Ectodermal cell (in vitro differentiated cells): ENCODE measurements around the gene DEGS2.

Experiments used
- H3K27ac ChIP-seq: 2 replicates; pipeline ENCODE4 v1.7.0; 2013; ENCODE audit warnings: mild to moderate bottlenecking, low read depth, low read length; ENCODE audit not compliant: insufficient read depth, poor library complexity, severe bottlenecking
- H3K27me3 ChIP-seq: 2 replicates; pipeline ENCODE4 v1.7.0; 2013; ENCODE audit warnings: mild to moderate bottlenecking, low read length; ENCODE audit not compliant: insufficient read depth, control insufficient read depth, poor library complexity, severe bottlenecking
- H3K36me3 ChIP-seq: one replicate; pipeline ENCODE4 v1.7.0; 2013; ENCODE audit warnings: low read length; ENCODE audit not compliant: control insufficient read depth, insufficient read depth
- H3K4me1 ChIP-seq: one replicate; pipeline ENCODE4 v1.7.0; 2013; ENCODE audit warnings: low read length; ENCODE audit not compliant: control insufficient read depth, insufficient read depth
- H3K4me3 ChIP-seq: 2 replicates; pipeline ENCODE4 v1.7.0; 2013; ENCODE audit warnings: low read depth, low read length, control low read depth; ENCODE audit not compliant: insufficient read depth
- H3K9me3 ChIP-seq: 2 replicates; pipeline ENCODE4 v1.7.0; 2013; ENCODE audit warnings: mild to moderate bottlenecking, low read length, moderate library complexity; ENCODE audit not compliant: control insufficient read depth
- WGBS, 2 experiments: methylation state at CpG; one replicate each; pipeline ENCODE4 v1.1.7; 2013; ENCODE audit warnings: missing lambda C conversion rate in 2 of 2; 5-methylcytosine and 5-hydroxymethylcytosine counted together

Gene DEGS2

DNA sequence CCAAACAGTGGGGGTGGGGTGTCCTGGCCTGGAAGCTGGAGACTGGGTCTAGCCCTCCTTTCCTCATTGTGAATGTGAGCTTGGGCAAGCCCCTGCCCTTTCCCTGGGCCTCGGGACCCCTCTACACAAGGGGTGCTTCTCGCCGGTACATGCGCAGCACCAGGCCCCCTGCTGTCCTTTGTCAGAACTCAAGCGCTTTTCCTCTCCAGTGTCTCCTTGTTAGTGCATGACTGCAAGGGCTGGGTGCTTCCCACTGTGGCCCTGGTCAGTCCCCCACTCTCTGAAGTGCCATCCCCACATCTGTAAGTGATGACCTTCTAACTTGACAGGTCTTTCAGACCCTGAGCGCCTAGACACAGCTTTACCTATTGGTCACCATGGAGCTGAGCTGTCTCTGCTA lies 44.2 kb downstream of the DEGS2 start:
- H3K4me3 ChIP-seq: no peak overlapping the region
- H3K9me3 ChIP-seq: no peaks in the 10 kb centered on the region
- H3K36me3 ChIP-seq: no peaks in the 10 kb centered on the region
- peaks cover 7% of the 10 kb centered on the region for H3K4me1 ChIP-seq
- H3K27ac ChIP-seq: no peak overlapping the region
- 85 to 87% methylated on average over 6 of the region's 6 CpGs for WGBS, 2 experiments
- no peaks in the 10 kb centered on the region for H3K27me3 ChIP-seq

DNA sequence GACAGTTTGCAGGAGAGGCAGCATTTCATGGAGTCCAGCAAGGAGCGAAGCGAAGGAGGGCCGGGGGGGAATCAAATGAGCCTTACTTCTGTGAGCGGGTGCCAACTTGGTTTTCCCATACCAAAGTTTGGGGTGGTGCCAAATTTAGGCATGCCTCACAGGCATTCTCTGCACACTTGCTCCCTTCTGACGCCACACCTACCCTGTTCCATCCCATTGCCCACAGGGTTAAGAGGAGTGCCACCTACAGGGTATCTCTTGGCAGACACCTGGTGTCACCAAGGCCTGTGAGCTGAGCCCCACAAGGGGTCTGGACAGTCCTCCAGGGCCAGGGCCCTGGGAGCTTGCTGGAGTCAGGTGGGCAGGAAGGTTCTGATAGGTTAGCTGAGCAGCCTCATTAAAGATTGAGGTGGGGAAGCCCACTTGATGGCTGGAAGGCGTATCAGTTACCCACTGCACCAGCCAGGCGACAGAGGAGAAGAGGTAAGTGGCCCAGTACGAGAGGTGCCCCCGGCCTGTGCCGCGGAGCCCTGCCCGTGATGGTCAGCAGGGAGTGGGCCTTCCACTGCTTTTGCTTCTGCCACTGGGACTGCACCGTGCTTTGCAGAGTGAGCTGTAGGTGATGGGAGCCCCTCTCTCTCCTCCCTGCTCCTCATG lies 45.2 kb downstream of the DEGS2 start:
- H3K9me3 ChIP-seq: no peaks in the 10 kb centered on the region
- H3K27ac ChIP-seq: no peak overlapping the region
- H3K36me3 ChIP-seq: no peaks in the 10 kb centered on the region
- H3K4me1 ChIP-seq: peaks cover 7% of the 10 kb centered on the region
- 93 to 95% methylated on average over 13 of the region's 13 CpGs for WGBS, 2 experiments
- no peak overlapping the region for H3K4me3 ChIP-seq
- no peaks in the 10 kb centered on the region for H3K27me3 ChIP-seq

DNA sequence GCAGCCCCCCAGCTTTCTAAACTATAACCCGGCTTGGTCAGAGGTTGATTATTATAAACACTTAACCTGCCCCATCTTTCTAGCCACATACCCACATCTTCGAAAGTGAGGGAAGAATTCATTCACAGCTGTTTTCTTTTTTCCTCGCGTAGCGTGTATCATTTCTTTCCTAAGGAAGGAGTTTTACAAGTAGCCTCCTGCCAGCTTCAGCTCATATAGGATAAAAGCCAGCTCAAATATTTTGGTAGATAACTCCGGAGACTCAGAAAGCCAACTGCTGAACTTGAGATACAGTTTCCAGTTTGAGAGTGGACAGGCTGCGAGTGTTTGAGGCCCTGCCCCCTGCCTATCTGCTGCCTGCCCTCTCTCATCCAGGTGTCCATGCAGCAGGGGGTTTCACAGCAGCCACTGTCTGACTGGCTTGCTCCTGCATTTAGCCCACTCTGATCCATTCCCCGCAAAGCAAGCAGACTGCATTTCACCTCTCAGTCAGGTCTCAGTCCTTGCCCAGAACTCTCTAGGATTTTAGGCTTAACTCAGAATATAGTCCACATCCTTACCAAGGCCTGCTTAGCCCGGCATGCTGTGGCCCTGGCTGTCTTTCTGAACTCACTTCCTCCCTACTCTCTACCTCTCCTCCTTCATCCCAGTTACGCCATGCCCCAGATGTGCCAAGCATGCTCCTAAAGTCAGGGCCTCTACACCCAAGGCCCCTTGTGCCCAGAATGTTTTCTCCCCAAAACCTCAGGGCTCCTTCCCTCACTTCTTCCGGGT lies 47.3 kb downstream of the DEGS2 start:
- 94 to 95% methylated on average over 11 of the region's 11 CpGs for WGBS, 2 experiments
- Histone ChIP-seq H3K4me1 (peaks cover 7% of the 10 kb centered on the region), H3K36me3 (no peaks in the 10 kb centered on the region)

DNA sequence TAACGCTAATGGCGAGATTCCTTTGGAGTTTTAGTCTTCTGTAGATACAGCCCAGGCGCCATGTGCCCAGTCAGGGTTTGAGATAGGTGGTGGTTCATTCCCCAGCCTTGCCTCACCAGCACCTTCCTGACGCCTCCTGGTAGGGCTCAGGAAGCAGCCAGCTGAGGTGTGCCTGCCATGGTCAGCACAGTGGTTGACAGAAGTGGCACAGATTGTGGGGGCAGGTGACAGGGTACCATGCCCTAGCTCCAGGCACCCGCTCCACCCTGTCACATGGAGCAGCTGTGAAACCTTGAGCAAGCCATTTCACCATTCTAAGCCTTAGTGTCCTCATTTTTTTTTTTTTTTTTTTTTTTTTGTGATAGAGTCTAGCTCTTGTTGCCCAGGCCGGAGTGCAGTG lies 48.6 kb downstream of the DEGS2 start:
- no peaks in the 10 kb centered on the region for H3K36me3 ChIP-seq
- H3K27ac ChIP-seq: no peak overlapping the region
- 76 to 79% methylated on average over 6 of the region's 6 CpGs for WGBS, 2 experiments
- peaks cover 6% of the 10 kb centered on the region for H3K4me1 ChIP-seq
- no peaks in the 10 kb centered on the region for H3K27me3 ChIP-seq
- H3K9me3 ChIP-seq: no peaks in the 10 kb centered on the region
- no peak overlapping the region for H3K4me3 ChIP-seq

More for the DNA sequence above, 47.3 kb downstream of the DEGS2 start:
- Histone ChIP-seq H3K27ac (no peak overlapping the region), H3K27me3 (no peaks in the 10 kb centered on the region), H3K9me3 (no peaks in the 10 kb centered on the region), H3K4me3 (no peak overlapping the region)

DNA sequence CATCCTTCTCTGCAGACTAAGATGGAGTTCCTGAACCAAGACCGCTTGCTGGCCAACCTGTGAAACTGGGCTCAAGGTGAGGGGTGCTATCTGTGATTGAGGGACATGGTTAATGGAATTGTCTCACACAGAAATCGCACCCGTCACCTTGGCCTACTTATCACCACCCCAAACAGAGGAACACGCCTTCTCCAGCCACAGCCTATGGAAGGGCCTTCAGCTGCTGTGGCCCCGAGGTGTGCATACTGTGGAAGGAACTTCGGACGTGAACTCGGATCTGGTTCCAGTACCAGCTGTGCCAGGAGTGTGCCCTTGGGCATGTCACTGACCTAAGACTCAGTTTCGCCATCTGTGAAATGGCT lies 49.9 kb downstream of the DEGS2 start:
- no peak overlapping the region for H3K4me3 ChIP-seq
- H3K36me3 ChIP-seq: no peaks in the 10 kb centered on the region
- no peaks in the 10 kb centered on the region for H3K27me3 ChIP-seq
- H3K4me1 ChIP-seq: no peaks in the 10 kb centered on the region
- H3K9me3 ChIP-seq: no peaks in the 10 kb centered on the region
- 94 to 95% methylated on average over 9 of the region's 9 CpGs for WGBS, 2 experiments
- H3K27ac ChIP-seq: no peak overlapping the region

DNA sequence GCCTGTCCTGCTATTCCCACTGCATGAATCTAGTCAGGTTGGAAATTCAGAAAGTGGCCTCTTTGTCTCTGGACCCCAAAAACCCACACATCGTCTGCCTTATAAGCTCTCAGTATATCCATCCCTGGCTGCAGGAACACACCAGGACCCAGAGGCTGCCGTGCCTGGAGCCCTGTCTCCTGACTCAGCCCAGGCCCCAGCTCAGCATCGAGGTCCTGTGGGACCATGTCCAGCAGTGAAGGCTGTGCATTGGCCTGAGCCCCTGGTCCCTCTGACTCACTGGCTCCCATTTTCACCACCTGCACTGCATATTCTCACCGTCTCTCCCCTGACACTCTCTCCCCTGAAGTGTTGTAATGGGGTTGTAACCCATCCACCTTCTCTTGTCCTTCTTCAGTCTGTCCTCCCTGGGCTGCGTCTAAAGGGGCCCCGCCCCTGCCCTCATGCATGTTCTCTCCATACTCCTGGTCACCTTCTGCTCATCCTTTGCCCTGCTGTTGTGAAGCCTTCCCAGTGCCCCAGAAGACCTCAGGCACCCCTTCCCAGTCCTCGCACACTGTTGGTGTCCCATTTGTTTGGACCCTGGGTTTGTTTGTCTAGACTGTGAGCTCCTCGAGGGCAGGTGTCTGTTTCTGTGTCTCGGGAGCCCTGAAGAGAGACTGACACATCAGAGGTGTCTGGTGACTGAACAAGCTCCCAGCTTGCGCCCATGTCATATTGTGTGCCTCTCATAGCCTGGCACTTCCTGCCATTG lies 50.4 kb downstream of the DEGS2 start:
- WGBS, 2 experiments: 92 to 93% methylated on average over 10 of the region's 10 CpGs
- Histone ChIP-seq H3K4me3 (no peak overlapping the region), H3K27ac (no peak overlapping the region), H3K4me1 (no peaks in the 10 kb centered on the region), H3K9me3 (no peaks in the 10 kb centered on the region), H3K36me3 (no peaks in the 10 kb centered on the region), H3K27me3 (no peaks in the 10 kb centered on the region)

DNA sequence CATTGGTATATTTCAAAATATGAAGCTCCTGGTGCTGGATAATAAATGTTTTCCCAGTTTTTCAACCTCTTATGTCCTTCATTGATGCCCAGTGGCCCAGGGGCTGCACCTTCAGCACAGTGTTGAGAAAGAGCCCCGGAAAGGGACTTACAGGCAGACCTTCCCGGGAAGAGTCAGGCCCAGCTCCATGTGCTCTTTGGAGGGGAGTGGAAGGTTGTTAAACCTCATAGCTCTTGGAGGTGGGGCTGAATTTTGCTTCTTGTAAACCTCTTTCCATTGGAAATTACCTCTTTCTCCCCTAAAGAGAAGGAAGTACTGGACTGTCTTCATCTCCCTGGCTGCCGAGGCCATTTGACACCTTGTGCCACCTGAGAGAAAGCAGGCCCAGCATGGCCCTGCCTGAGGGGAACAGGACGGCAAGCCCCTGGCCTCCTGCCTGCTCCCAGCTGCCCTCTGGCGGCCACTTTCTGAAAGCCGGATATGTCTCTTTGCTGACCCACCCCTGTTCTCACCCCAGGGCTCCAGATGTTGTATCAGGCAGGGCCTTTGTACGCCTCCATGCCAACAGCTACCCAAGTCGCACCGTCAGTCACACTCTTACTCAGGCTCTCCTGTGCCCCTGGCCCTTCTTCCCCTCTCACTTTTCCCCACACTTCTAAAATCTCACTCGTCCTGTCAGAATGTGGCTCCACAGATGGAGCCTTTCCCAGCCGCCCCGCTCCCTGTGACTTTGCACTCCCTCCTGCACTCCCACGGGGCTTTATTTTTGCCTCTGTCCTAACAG lies 51.2 kb downstream of the DEGS2 start:
- WGBS, 2 experiments: 44 to 46% methylated on average over 13 of the region's 13 CpGs
- H3K27me3 ChIP-seq: no peaks in the 10 kb centered on the region
- H3K4me3 ChIP-seq: no peak overlapping the region
- H3K4me1 ChIP-seq: no peaks in the 10 kb centered on the region
- no peaks in the 10 kb centered on the region for H3K36me3 ChIP-seq
- no peaks in the 10 kb centered on the region for H3K9me3 ChIP-seq
- H3K27ac ChIP-seq: no peak overlapping the region

DNA sequence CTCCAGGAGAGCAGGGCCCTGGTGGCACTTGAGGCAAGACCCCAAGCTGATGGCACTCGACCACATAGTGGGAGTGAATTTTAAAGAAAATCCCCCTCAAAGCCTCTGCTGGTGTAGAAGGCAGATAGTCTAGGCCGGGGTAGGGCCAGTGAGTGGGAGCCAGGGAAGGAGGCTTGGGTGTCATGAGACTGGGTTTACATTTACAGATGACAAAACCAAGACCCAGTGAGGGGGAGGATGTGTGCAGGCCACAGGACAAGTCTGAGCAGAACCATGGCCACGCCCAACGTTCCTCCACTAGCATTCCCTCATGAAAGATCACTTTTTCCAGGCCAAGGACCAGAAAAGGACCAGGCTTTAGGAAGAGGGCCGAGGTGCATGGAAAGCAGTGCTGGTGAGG lies 52.2 kb downstream of the DEGS2 start:
- H3K27me3 ChIP-seq: no peaks in the 10 kb centered on the region
- no peak overlapping the region for H3K27ac ChIP-seq
- H3K9me3 ChIP-seq: no peaks in the 10 kb centered on the region
- no peaks in the 10 kb centered on the region for H3K36me3 ChIP-seq
- 96% methylated on average over 5 of the region's 5 CpGs for WGBS, 2 experiments
- H3K4me1 ChIP-seq: no peaks in the 10 kb centered on the region
- H3K4me3 ChIP-seq: no peak overlapping the region

DNA sequence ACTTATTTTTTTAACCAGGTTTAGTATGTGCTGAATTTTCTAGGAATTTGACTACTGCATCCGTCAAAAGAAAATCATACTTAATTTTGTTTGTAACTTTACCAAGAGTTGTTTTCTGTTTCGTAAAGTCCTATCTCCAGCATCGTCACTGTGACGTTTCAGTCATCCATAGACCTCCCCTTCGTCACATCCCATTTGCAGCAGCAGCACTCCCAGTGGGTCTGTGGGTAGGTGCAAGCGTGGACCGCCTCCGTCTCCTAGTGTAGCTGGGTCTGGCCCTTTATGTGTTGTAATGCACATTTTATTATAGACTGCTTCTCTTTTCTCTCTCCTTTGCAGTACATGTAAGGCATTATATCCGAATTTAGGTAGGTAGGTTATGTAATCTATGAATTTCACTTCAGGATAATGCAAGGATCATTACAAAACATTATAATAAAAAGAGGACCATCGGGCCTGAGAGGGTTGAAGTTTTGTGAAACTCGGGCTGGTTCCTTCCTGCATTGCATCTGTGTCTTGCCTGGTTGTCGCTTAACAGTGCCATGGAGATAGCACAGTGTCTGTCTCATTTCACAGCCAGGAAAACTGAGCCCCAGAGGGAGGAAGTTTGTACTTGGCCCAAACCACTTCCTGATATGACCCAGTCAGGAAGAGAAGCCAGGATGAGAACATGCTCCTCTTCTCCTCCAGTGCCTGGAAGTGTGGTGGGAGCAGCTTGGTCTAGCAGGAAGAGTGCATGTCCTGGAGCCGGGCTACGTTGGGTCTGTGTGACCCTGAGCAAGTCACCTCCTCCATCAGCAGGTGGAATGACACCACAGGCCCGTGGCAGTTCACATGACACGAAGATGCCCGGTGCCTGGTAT lies 53.0 kb downstream of the DEGS2 start:
- no peaks in the 10 kb centered on the region for H3K4me1 ChIP-seq
- WGBS, 2 experiments: 95 to 96% methylated on average over 13 to 16 of the region's 17 CpGs
- no peaks in the 10 kb centered on the region for H3K36me3 ChIP-seq
- no peaks in the 10 kb centered on the region for H3K27me3 ChIP-seq
- H3K9me3 ChIP-seq: no peaks in the 10 kb centered on the region
- H3K4me3 ChIP-seq: no peak overlapping the region
- no peak overlapping the region for H3K27ac ChIP-seq
